Activated CD4-positive, alpha-beta T cell treated with anti-CD3 and anti-CD28 coated beads for 4 hours (primary cell): ENCODE results near the gene TPBGL.

Experiments
- DNase-seq, 2 donors: peaks; one replicate each; pipeline ENCODE4 v3.0.0-alpha.2; 2020

The TPBGL gene

DNA sequence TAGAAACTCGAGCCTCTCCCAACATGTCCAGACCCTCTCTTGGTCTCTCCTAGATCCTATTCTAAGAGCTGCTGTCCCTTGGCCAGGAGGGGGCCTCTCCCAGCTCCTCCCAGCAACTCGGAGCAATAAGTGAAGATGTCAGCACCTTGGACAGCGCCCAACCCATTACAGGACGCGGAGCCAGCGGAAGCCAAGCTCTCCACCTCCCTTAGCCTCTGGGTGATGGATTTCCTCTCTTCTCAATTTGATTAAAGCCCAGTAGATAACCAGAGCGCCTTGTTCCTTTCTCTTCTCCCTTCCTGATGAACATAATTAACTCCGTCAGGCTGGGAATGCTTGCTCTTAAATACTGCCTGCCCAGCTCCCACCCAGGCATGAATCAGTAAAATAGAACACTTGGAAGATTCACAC is 26.2 kb upstream of the TPBGL start:
- DNase-seq = peak; percentile 69 to 71

DNA sequence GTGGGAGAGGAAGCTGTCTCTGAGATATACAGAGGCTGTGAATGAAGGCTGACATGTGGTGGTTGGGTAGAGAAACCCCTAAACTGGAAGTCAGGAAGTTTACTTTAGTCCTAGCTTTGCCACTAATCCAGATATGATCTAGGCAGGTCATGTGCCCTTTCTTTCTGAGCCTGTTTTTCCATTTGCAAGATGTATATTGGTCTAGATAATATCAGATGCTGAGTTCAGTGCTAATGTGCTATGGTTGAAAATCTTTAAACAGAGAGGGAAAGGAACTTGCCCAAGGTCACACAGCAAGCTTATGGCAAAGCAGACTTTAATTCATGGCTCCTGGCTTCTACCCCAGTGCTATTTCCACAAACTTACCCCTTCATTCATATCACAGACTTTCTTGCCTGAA is 25.7 kb upstream of the TPBGL start:
- no peak for DNase-seq

DNA sequence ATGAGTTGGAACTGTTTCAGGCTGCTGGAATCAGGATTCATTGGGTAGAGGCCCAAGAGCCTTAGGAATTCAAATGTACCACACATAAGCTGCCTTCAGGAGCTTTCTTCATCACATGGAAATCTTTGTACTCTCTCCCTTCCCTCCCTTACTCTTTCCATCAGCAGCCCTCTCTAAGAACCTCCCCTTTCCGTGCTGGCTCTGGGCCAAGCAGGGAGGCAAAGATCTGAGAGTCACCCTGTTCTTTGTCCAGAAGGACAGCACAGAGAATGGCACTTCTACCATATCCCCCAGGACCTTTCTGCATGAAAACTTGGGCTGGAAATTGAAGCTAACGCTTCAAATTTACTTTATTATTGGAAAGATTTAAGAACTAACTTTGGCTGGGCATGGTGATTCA is 20.7 kb upstream of the TPBGL start:
- no peak for DNase-seq

DNA sequence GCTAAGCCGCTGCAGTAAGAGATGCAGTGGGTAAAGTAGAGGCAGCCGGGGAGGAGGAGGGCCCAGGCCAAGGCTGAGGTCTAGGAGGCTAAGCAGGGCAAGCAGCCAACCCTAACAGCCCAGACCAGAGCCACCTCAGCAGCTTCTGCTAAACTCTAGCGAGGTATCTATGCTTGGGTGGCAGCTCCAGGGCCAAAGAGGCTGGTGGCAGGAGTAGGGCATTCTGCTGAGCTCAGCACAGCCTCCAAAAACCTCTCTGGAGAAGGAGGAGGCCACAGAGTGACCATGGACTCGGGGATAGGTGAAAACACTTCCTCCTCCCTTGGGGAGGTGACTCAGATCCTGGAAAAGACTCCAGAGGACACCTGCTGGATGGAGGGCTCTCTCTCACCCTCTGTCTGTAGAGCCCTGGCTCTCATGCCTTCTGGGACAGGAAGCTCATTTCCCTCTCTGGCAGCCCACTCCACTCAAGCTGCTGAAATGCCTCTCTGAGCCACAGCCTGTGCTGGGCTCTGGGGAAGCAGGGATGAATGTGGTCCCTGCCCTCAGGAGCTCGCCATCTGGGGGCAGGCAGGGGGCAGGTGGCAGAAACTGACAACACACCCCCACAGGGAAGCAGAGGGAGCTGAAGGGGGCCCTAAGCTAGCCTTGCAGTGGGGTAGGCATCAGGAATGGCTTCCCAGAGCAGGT is 16.5 kb upstream of the TPBGL start:
- no peak for DNase-seq

DNA sequence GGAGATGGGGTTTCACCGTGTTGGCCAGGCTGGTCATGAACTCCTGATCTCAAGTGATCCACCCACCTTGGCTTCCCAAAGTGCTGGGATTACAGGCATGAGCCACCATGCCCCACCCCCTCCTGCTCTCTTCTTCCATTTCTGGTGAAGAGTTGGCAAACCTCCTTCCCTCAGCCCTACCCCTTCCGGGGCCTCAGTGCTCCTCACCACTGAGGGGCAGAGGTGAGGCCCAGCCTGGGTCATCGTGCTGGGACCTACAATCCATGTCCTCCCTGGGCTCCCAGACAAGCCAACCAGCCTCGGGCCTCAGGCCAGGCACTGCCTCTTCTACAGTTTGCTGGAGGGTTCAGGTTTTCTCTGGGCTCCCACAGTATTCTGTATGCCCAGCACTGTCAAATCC is 14.8 kb upstream of the TPBGL start:
- DNase-seq = no peak

DNA sequence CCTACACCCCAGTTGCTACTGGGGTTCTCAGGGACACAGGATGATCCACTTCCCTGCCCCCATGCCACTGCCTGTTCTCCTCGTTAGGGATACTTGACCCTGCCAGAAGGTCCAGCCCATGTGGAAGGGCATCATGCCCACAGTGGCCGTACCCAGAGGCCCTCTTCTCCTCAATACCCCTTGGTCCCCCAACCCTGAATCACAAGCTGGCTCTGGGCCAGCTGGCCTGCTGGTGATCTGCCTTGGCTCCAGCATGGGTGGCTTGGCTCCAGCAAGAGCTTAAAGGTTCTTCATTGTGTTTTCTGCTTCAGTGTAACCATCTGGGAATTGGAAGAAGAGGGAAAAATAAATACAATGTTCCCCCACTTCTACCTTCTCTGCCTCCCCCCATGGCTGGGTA is 11.1 kb upstream of the TPBGL start:
- DNase-seq = no peak

DNA sequence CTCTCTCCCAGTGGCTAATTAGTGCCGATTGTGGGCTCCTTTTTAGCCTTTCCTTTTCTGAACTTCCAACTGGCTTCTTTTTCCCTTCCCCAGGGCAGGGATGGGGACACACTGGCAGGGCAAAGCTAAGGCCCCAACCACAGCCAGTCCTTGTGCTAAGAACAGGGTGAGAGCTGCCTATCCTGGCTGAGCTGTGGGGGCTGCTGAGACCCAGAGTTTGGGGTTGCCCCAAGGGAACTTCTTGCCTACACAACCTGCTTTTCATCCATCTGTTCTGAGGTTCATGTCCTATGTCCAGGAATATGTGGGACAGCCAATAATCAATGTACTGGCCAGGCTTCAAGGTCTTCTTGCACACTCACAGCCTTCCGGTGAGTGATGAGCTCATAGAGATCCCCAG is 10.0 kb upstream of the TPBGL start:
- DNase-seq = no peak

DNA sequence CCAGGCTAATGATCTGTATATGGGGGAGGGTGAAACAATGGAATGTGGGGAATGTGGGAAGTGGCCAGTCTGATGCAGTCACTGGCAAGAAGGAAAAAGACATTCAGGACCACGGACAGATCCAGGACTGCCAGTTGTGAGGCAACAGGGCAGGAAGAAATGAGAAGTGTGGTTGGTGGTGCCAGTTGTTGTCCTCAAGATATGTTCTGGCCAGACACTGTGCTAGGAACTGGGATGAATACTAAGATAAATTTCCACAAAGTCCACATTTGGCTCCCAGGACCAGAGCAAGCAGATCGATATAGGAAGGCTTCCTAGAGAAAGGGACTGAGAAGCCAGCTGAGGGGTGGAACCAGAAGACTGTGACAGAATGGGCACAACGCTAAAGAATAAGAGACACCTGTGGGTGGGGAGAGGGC is 6.8 kb upstream of the TPBGL start:
- peak in 1 of 2 donors; percentile 23 for DNase-seq

DNA sequence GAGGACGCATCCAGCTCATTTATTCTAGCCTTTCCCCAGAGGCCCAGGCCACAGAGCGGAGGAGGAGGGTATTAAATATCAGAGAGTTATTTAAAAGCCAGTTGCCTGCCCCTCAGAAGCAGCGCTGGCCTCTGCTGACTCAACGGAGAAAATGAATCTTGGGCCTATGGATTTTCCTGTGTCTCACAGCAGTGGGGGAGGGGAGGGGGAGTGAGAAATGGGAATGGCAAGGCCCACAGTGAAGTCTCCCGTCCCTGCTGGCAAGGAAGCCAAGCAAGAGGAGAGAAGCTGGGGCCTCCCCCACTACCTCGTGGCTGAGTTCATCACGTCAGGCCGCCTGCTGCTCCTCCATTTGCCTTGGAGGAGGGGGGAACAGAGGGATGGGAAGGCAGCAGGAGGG is 4.5 kb upstream of the TPBGL start:
- DNase-seq = no peak

DNA sequence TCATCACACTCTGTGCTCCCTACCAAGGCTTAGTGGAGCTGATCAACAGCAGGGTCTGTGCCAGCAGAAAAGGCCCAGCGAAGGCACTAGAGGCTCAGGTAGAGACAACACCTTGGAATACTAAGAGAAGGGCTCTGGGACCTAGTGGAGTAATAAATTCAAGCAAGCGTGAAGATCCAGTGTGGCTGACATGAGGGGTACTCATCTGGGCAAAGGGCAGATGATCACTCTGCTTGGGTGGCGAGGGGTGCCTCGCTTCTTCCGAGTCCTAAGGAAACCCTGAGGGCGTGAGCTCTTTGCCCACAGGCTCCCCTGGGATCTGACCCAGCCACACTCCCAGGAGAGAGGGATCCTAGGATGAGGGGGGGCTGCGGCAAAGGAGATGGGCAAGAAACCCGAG is 3.5 kb upstream of the TPBGL start:
- DNase-seq = no peak

DNA sequence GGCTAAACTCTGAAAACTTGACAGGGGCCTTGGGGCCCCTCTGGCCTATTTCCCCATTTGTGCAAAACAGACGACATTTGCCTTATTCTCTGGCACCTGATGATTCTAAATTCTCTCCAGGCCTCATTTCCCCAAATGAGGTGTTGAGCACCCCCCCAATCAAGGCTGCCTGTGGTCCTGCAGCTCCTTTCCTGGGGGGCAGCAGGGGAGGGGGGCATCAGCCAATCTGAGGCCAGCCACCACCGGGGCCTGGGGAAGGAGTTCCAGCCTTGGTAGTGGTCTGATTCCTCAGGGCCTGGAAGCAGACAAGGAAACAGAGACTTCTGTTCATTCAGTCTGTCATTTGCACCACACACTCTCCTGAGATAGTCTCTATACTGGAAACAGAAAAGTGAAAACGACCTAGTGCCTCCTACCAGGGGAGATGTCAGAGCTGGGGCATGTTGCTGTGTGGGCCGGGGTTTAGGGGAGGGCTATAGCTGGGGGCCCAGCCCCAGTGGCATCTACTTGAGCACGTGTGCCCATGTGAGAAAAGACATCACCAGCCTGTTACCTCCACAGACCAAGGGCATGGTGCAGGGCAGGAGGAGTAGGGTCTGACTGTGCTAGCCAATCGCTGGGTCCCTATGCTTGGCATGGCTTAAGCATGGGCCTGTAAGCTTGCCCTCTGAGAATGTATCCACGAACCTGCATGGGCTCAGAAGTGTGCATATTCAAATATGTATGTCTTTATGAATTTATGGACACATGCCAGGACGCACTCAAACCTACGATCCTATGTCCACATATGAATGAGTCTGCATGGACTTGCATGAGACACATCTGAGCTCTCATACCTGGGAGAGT is 1.8 kb upstream of the TPBGL start:
- DNase-seq = no peak

DNA sequence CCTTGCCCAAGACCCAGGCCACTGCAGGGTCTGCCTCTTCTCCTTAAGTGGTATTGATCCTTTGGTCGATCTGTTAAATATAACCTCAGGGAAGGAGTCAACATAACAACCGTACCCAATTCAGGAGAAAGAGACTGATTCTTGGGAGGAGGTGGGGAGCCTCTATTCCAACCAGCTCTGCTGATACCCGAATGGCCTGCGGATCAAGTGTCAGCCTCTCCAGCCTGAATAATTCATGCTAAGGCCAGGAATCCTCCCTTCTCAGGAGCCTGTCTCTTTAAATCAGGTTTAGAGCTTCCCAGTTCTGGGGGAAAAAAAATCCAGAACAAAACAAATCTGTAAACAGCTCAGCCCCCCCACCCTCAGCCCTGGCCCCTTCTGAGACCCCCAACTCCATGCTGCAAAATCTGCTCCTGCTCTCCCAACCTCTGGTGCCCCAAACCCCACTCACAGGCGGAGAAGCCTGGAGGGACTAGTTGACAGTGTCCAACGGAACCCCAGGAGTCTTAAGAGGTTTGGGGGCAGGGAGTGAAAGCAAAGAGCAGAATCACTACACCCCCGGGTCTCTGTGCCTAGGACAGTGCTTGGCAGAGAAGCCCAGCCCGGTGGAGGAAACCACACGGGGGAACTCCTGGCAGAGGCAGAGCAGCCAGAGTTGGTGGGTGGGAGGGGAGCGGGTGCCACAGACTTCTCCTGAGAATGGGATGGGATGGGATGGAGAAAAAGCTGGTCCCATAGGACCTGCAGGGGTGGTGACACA is 863 bp upstream of the TPBGL start:
- DNase-seq = no peak

DNA sequence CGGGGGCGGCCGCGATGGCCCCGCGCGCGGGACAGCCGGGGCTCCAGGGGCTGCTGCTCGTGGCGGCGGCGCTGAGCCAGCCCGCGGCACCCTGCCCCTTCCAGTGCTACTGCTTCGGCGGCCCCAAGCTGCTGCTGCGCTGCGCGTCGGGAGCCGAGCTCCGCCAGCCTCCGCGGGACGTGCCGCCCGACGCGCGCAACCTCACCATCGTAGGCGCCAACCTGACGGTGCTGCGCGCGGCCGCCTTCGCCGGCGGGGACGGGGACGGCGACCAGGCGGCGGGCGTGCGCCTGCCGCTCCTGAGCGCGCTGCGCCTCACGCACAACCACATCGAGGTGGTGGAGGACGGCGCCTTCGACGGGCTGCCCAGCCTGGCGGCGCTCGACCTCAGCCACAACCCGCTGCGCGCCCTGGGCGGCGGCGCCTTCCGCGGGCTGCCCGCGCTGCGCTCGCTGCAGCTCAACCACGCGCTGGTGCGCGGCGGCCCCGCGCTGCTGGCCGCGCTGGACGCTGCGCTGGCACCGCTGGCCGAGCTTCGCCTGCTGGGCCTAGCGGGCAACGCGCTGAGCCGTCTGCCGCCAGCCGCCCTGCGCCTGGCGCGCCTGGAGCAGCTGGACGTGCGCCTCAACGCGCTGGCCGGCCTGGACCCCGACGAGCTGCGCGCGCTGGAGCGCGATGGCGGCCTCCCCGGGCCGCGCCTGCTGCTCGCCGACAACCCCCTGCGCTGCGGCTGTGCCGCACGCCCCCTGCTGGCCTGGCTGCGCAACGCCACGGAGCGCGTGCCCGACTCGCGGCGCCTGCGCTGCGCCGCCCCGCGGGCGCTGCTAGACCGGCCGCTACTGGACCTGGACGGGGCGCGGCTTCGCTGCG is 697 bp downstream of the TPBGL start:
- peak; percentile 78 to 86 for DNase-seq

DNA sequence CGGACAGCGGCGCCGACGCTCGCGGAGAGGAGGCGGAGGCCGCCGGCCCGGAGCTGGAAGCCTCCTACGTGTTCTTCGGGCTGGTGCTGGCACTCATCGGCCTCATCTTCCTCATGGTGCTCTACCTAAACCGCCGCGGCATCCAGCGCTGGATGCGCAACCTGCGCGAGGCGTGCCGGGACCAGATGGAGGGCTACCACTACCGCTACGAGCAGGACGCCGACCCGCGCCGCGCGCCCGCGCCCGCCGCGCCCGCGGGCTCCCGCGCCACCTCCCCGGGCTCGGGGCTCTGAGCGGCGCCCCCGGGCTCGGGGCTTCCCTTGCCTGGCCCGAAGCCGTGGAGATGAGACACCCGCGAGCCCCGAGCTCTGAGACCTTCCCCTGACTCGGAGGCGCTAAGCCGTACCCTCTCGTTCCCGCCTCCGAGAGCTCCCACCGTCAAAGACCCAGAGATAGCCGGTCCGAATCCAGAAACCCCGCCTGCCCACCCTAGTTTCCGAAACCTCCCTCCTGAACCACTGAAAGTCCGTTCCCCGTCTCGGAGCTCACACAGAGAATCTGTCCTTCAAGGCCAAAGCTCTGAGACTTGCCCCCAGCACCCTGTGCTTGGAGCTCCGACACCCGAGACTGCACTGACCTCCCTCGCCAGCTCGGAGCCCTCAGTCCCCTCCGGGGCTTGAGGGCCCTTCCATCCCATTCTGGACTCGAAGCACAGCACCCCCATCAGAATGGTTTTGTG is 1.5 kb downstream of the TPBGL start:
- no peak for DNase-seq

DNA sequence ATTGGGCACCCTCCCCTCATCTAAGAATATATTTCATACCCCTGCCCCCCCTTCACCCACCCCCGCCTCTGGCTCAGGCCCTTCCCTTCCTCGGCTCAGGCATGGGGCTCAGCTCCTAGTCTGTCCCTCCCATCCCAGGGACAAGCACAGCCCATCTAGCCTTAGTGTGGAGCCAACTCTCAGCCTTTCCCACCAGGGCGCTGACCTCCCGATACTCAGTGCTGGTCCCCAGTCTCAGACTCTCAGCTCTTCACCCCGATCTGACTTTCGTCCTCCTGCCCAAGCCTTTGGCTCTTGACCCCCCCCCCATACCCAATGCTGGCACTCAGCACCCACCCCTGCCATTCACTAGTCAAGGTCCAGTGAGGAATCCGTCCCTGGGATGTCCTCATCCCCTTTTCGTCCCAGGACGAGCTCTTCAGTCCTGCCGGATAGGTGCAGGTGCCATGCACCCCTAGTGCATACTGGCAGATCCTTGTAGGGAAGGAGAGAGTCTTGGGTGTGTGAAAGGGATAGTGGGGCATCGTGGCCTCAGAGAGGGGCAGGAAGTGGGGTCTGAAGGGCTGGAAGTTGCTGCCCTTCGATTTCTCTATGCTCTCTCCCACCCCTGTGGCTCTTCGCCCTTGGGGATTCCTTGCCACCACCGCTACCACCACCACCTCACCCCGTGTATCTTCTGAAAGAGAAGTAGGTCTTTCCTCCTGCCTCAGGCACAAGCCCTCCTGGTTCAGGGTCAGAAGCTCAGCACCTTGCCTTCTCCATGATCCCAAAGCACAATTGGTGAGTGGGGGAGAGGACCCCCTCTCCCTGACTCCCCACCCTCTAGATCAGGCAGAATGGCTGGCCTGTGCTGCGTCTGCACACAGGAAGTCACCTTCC is 2.4 kb downstream of the TPBGL start:
- no peak for DNase-seq

DNA sequence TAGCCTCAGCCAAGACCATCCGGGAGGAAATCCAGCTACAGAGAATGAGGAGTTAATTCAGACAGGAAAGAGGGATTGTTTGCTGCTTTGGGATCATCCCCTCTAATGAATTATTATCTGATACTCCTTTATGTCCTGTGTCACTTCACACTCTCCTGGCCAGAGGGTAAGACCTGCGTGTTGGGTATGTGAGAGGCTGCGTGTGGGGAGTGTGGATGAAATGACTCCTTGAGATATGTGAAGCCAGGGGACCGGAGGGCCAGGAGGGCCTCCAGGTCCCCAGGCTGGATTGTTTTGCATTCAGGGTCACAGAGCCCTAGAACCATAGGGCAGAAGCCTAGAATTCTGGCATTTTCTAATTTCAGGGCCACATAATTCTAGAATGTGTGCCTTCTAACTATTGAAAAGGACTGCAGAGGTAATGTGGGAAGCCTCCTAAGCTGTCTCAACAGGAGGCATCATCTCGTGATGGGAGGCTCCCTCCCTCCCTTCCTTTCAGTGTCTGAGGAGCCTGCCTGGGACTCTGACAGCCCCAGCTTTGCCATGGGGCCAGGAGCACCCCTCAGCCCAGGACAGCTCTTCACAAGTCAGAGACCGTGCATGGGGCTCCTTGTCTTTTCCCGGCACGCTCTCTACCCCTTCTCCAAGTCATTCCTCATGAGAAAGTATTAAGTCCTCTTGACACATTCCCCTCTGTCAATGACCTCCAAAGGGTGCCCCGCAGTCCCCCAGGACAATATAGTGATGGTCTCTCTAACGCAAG is 3.7 kb downstream of the TPBGL start:
- no peak for DNase-seq

DNA sequence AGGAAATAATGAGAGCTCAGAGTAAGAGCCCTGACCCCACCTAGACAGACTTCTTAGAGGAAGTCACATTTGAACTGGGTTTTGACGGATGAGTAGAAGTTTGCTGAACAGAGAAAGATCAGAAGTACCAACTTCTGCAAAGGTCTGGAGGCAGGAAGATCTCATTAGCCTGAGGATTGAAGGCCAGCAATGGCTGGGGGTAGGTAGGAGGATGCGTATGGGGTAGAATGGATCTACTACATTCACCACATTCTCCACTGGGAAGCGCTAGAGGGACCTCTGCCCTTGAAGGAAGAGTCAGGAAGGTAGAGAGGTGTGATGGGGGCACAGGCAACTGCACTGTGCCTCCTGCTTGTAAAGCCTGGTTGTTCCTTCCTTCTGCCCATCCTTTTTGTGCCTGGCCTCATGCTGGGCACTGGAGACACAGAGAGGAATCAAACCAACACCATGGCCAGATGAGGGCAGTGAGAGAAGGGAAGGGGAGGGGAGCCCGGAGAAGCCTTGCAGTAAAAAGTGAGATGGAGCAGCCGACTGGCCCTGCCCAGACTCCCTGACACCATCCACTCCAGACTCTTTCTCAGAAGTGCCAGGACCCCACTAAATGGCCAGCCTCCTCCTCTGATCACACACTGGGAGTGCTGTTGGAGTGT is 4.9 kb downstream of the TPBGL start:
- no peak for DNase-seq

DNA sequence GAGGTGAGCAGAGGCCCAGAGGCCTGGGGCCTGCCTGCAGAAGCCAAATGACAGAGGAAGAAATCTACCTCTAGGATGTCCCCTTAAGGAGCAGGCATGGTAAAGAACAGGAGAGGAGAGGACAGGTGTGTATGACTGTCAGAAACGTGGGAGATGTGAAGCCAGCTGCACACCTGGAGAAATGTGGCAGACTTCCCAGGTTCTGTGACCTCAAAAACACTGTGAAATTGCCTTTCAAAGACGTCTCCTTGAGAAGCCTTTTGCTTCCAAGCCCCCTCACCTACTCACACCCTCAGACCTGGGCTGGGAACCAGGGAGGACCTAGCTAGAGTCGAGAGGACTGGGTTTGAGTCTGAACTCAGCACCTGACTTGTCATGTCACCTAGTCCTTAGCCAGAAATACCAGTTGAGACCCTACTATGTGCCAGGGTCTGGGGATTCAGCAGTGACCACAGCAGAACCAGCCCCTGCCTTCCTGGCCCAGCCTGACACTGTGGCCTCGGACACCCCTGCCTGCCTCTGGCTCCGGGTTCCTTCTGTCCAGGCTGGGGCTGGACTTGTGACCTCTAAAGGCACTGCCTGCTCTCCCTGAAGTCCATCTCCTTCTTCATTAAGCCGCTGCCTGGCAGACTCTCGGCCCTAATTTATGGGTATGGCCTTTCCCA is 5.6 kb downstream of the TPBGL start:
- DNase-seq = no peak
